Stimulated activated CD8-positive, alpha-beta memory T cell treated with anti-CD3 and anti-CD28 coated beads, Interleukin-7, amount 100 ng/mL, for 1 hour (primary cell): ENCODE results near the gene RGS7BP.
"Not testable (repeated sequence)": the region's sequence is repeated elsewhere in the genome, so short reads cannot be mapped to it uniquely, and the experiment has no call there.

Source experiments
- DNase-seq, 2 donors: peaks; one replicate each; pipeline ENCODE4 v3.0.0-alpha.2; 2020; ENCODE audit warnings: low read depth in 2 of 2

Gene RGS7BP

GRCh38 chr5:64558641-64559040, 52.8 kb downstream of the RGS7BP start:
- DNase-seq: not testable (repeated sequence)

GRCh38 chr5:64566310-64566916, 60.6 kb downstream of the RGS7BP start:
- DNase-seq: no peak

GRCh38 chr5:64569858-64570257, 64.0 kb downstream of the RGS7BP start:
- DNase-seq: no peak

GRCh38 chr5:64570395-64570996, 64.7 kb downstream of the RGS7BP start:
- no peak for DNase-seq

GRCh38 chr5:64575561-64575960, 69.7 kb downstream of the RGS7BP start:
- no peak for DNase-seq

GRCh38 chr5:64576250-64576649, 70.4 kb downstream of the RGS7BP start:
- DNase-seq: no peak

- no peak for DNase-seq
These were observed 79.8 kb downstream of the RGS7BP start for GRCh38 chr5:64585646-64586045.

- no peak for DNase-seq
These were observed 81.6 kb downstream of the RGS7BP start for GRCh38 chr5:64587370-64587769.

- no peak for DNase-seq
These were observed 87.0 kb downstream of the RGS7BP start for GRCh38 chr5:64592730-64593341.

- no peak for DNase-seq
These were observed 88.2 kb downstream of the RGS7BP start for GRCh38 chr5:64594025-64594424.

GRCh38 chr5:64594601-64595000, 88.8 kb downstream of the RGS7BP start:
- DNase-seq: no peak

- no peak for DNase-seq
These were observed 89.4 kb downstream of the RGS7BP start for GRCh38 chr5:64595031-64595855.

- DNase-seq: no peak
These were observed 93.4 kb downstream of the RGS7BP start for GRCh38 chr5:64599226-64599625.

GRCh38 chr5:64603676-64604075, 97.9 kb downstream of the RGS7BP start:
- DNase-seq: no peak

GRCh38 chr5:64606926-64607325, 101.1 kb downstream of the RGS7BP start:
- DNase-seq: no peak

- DNase-seq: no peak
These were observed 106.6 kb downstream of the RGS7BP start for GRCh38 chr5:64612344-64612961.

GRCh38 chr5:64615895-64616294, 110.1 kb downstream of the RGS7BP start:
- no peak for DNase-seq

GRCh38 chr5:64619609-64620008, 113.8 kb downstream of the RGS7BP start:
- DNase-seq: no peak

- no peak for DNase-seq
These were observed 117.2 kb downstream of the RGS7BP start for GRCh38 chr5:64622991-64623390.

GRCh38 chr5:64625678-64626077, 119.9 kb downstream of the RGS7BP start:
- DNase-seq: no peak

- no peak for DNase-seq
These were observed 123.1 kb downstream of the RGS7BP start for GRCh38 chr5:64628901-64629300.

- DNase-seq: no peak
These were observed 124.0 kb downstream of the RGS7BP start for GRCh38 chr5:64629841-64630240.
